OCI-LY7 (cell line): Measurements from ENCODE around the gene GPR61. TPM values are rescaled to one million over a fixed set of nuclear protein-coding genes. Genes with fewer than 3 reads are reported as not detected.

ENCODE experiments used
- BruUV-seq: library from RNA; stranded (reverse); fragments of 400-500 nt; replicated peaks from 2 replicates; lab custom pipeline; 2021; lab: Mats Ljungman, UMichigan
- CTCF ChIA-PET: fragments of 300-600 bp; sonication (Branson Sonifier 250); formaldehyde crosslinking; loops from one replicate; lab custom pipeline; 2022; ENCODE audit warnings: antibody characterized with exemption; ENCODE audit not compliant: unreplicated experiment; lab: Charles Lee
- POLR2A ChIA-PET: fragments of 300-600 bp; sonication (Branson Sonifier 250); formaldehyde crosslinking; loops from one replicate; lab custom pipeline; 2022; ENCODE audit warnings: antibody characterized with exemption; lab: Charles Lee
- DNase-seq: peaks from one replicate; pipeline ENCODE4 v3.0.0-alpha.2; 2015; ENCODE audit warnings: low spot score
- H2AFZ ChIP-seq: fragments of 200-600 bp; sonication (generic), shearing (Covaris generic); 2 replicates; pipeline ENCODE4 v1.6.1; 2014; ENCODE audit warnings: mild to moderate bottlenecking, antibody characterized with exemption, low read length, moderate library complexity
- H3K27ac ChIP-seq: fragments of 200-600 bp; sonication (generic); 2 replicates; pipeline ENCODE4 v1.5.1; 2014; ENCODE audit warnings: mixed run types, low read depth, mild to moderate bottlenecking, moderate library complexity, low read length, inconsistent platforms; ENCODE audit not compliant: poor library complexity, severe bottlenecking
- H3K36me3 ChIP-seq: fragments of 200-600 bp; sonication (generic); 2 replicates; pipeline ENCODE4 v1.6.1; 2014; ENCODE audit warnings: mild to moderate bottlenecking, antibody characterized with exemption, low read length, moderate library complexity, mixed read lengths; ENCODE audit not compliant: insufficient read depth
- H3K4me1 ChIP-seq: fragments of 200-600 bp; sonication (generic); 2 replicates; pipeline ENCODE4 v1.5.1; 2014; ENCODE audit warnings: mild to moderate bottlenecking, low read length; ENCODE audit not compliant: insufficient read depth, poor library complexity, severe bottlenecking
- H3K4me2 ChIP-seq: fragments of 200-600 bp; sonication (generic); 2 replicates; pipeline ENCODE4 v1.6.1; 2014; ENCODE audit warnings: mild to moderate bottlenecking, low read length
- H3K4me3 ChIP-seq: fragments of 200-600 bp; sonication (generic); 2 replicates; pipeline ENCODE4 v1.5.1; 2014; ENCODE audit warnings: mild to moderate bottlenecking, low read depth, low read length; ENCODE audit not compliant: poor library complexity, severe bottlenecking
- H3K79me2 ChIP-seq: fragments of 200-600 bp; sonication (generic); 2 replicates; pipeline ENCODE4 v1.6.1; 2016; ENCODE audit warnings: low read depth, mild to moderate bottlenecking, low read length, moderate library complexity, mixed read lengths; ENCODE audit not compliant: insufficient read depth
- H3K9me2 ChIP-seq: fragments of 200-600 bp; sonication (generic); 2 replicates; pipeline ENCODE4 v1.6.1; 2016; ENCODE audit warnings: mild to moderate bottlenecking, low read length, mixed read lengths; ENCODE audit not compliant: insufficient read depth
- H3K9me3 ChIP-seq: fragments of 200-600 bp; sonication (generic); 2 replicates; pipeline ENCODE4 v1.6.1; 2014; ENCODE audit warnings: mild to moderate bottlenecking, mixed run types, low read length, mixed read lengths
- H4K20me1 ChIP-seq: fragments of 200-600 bp; sonication (generic); 2 replicates; pipeline ENCODE4 v1.6.1; 2014; ENCODE audit warnings: mild to moderate bottlenecking, antibody characterized with exemption, low read length, moderate library complexity, mixed read lengths; ENCODE audit not compliant: insufficient read depth
- CTCF ChIP-seq: fragments of 200-600 bp; sonication (generic); conservative IDR thresholded peaks from 2 replicates; pipeline ENCODE4 v1.5.1; 2014; ENCODE audit warnings: mild to moderate bottlenecking, antibody characterized with exemption, low read length, moderate library complexity, mixed read lengths
- EZH2phosphoT487 ChIP-seq: fragments of 200-600 bp; sonication (generic); IDR thresholded peaks from 2 replicates; pipeline ENCODE4 v1.6.1; 2018; ENCODE audit warnings: low read depth, borderline replicate concordance, mild to moderate bottlenecking, mixed run types, antibody characterized with exemption, low read length, moderate library complexity, mixed read lengths
- intact Hi-C: fragments of 100-400 bp; cut with micrococcal nuclease; formaldehyde crosslinking; loops from one replicate; pipeline ENCODE4 v1.10.0; 2022; ENCODE audit not compliant: unreplicated experiment
- total RNA-seq, 2 experiments: library from RNA; depleted of rRNA in 1 of 2; stranded (reverse); fragments of >200 nt in 1 of 2; shearing (Covaris generic) in 1 of 2; gene quantifications; 2 replicates each; pipeline ENCODE4 v1.2.3, GENCODE V29; 2014 to 2022

Gene GPR61
- total RNA-seq, 2 experiments from 2014 or later: not detected

- H3K4me3 ChIP-seq: no peak overlapping the region
- no peaks in the 10 kb centered on the region for H3K4me1 ChIP-seq
- no peak overlapping the region for H3K27ac ChIP-seq
- POLR2A ChIA-PET: interaction anchor here (1.8 kb wide), 1 partner anchor 23 kb away, joined by 5 read pairs; no protein-coding TSS in a partner anchor
- no peaks in the 10 kb centered on the region for H3K36me3 ChIP-seq
- no peak overlapping the region for H3K4me2 ChIP-seq
- no TSS peak for BruUV-seq
- H4K20me1 ChIP-seq: no peaks in the 10 kb centered on the region
- TF ChIP-seq EZH2phosphoT487 (no peak), CTCF (no peak)
- H2AFZ ChIP-seq: no peak overlapping the region
- intact Hi-C loops: no loop called here
- H3K79me2 ChIP-seq: no peaks in the 10 kb centered on the region
- H3K9me3 ChIP-seq: no peaks in the 10 kb centered on the region
- no peaks in the 10 kb centered on the region for H3K9me2 ChIP-seq
- DNase-seq: no peak
- CTCF ChIA-PET: interaction anchor here (0.6 kb wide), 1 partner anchor 343 kb away, joined by 3 read pairs; no protein-coding TSS in a partner anchor
Measured at GRCh38 chr1:109538827-109539555, 681 bp upstream of the GPR61 start.

- Histone ChIP-seq H3K4me2 (no peak overlapping the region), H3K9me3 (no peaks in the 10 kb centered on the region), H3K79me2 (no peaks in the 10 kb centered on the region), H3K36me3 (no peaks in the 10 kb centered on the region), H3K4me3 (no peak overlapping the region), H3K27ac (no peak overlapping the region), H2AFZ (no peak overlapping the region), H3K9me2 (no peaks in the 10 kb centered on the region), H3K4me1 (no peaks in the 10 kb centered on the region), H4K20me1 (no peaks in the 10 kb centered on the region)
- intact Hi-C loops: no loop called here
- POLR2A ChIA-PET: interaction anchor here (0.6 to 1.8 kb wide), 3 partner anchors 11 to 182 kb away, joined by 3 to 5 read pairs (median 4); no protein-coding TSS in a partner anchor
- no peak for DNase-seq
- BruUV-seq: no TSS peak
- CTCF ChIA-PET: interaction anchor here (1.2 kb wide), 1 partner anchor 99 kb away, joined by 4 read pairs; no protein-coding TSS in a partner anchor
- TF ChIP-seq EZH2phosphoT487 (no peak), CTCF (no peak)
Measured at GRCh38 chr1:109541102-109541501, 1.4 kb downstream of the GPR61 start.

DNA sequence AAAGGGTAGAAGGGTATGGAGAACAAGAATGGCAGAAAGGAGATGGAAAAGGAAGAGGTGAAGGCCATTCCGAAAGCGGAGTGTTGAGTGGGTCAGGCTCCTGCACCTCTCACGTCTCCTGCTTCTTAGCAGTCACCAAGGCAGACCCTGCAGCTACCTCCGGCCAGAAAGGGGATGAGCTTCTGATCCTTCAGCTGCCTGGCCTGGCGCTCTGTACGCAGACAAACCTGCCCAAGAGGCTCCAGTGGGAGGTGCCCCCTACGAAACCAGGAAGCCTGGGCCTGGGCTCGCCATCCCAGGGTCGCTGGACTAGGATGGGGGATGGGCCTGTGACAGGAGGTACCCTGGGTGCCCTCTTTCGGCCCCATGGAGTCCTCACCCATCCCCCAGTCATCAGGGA is 3.0 kb downstream of the GPR61 start:
- Histone ChIP-seq H3K9me2 (no peaks in the 10 kb centered on the region), H3K4me1 (peaks cover 13% of the 10 kb centered on the region), H3K36me3 (no peaks in the 10 kb centered on the region), H3K27ac (no peak overlapping the region), H3K4me3 (no peak overlapping the region), H3K4me2 (no peak overlapping the region), H3K9me3 (no peaks in the 10 kb centered on the region), H4K20me1 (no peaks in the 10 kb centered on the region), H3K79me2 (peaks cover 11% of the 10 kb centered on the region; the same call in 1 of the 2 replicates), H2AFZ (no peak overlapping the region)
- CTCF ChIA-PET: interaction anchor here (1.2 kb wide), 1 partner anchor 98 kb away, joined by 4 read pairs; no protein-coding TSS in a partner anchor
- TF ChIP-seq CTCF (no peak), EZH2phosphoT487 (no peak)
- BruUV-seq: no TSS peak
- intact Hi-C loops: no loop called here
- POLR2A ChIA-PET: no interaction called here
- no peak for DNase-seq
